SW480 (cell line): Measurements from ENCODE around the gene ZNF3.
"Not testable (repeated sequence)": the region's sequence is repeated elsewhere in the genome, so short reads cannot be mapped to it uniquely, and the experiment has no call there.

Experiments
- DNase-seq: peaks from one replicate; pipeline ENCODE4 v3.0.0-alpha.2; 2016; ENCODE audit warnings: low spot score

ZNF3 gene

GRCh38 chr7:100081535-100082102, at the start of gene ZNF3:
Gene ZNF3, minus strand, starts transcription at chr7:100081723. Its CDS starts 4,366 bp downstream, at chr7:100077357.
- DNase-seq, result peak; percentile 100

- DNase-seq, result peak; percentile 64
Observed at GRCh38 chr7:100130608-100131453, 49.3 kb upstream of the ZNF3 start.

DNA sequence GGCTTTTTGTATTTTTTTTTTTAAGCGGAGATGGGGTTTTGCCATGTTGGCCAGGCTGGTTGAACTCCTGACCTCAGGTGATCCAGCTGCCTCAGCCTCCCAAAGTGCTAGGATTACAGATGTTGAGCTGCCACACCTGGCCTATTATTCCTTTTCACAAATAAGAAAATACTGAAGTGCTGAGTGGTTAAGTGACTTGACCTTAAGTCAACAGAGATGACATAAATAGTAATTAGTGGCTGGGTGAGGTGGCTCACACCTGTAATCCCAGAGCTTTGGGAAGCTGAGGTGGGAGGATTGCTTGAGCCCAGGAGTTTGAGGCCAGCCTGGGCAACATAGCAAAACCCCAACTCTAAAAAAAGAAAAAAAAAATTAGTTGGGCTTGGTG, 48.7 kb upstream of the ZNF3 start:
- DNase-seq, result not testable (repeated sequence)

DNA sequence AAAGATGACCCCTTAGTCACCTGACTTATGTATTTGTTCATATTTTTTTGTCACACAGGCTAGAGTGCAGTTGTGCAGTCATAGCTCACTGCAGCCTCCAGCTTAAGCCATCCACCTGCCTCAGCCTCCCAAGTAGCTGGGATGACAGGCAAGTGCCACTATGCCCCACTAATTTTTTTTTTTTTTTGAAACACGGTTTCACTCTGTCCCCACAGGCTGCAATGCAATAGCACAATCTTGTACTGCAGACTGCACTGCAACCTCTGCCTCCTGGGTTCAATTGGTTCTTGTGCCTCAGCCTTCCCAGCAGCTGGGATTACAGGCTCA, 47.1 kb upstream of the ZNF3 start:
- DNase-seq, result no peak

DNA sequence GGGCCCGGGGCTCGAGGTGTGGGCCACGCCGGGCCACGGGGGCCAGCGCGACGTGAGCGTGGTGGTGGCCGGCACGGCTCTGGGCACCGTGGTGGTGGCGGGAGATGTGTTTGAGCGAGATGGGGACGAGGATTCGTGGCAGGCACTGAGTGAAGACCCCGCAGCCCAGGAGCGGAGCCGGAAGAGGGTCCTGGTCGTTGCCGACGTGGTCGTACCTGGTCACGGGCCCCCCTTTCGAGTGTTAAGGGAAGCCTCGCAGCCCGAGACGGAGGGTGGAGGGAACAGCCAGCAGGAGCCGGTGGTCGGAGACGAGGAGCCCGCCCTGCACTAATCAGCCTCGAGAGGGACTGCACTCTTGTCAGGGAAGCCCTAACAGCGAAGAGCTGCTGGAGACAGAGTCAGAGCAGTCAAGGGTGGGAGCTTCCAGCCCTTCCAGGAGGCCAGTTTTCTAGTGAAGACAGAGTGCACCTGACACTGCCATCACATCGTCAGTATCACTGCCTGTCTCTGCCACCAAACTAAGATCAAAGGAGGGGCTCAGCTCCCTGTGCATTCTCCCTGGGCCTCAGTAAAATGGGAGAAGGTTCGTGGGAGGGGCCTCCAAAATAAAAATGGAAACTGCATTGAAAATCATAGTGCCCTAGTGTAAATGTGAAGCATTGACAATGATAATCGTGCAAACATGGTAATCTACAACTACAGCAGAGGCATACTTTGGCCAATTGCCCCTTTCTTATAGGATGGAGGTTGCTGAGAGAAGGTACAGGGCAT, 46.5 kb upstream of the ZNF3 start:
- peak; percentile 57 for DNase-seq

DNA sequence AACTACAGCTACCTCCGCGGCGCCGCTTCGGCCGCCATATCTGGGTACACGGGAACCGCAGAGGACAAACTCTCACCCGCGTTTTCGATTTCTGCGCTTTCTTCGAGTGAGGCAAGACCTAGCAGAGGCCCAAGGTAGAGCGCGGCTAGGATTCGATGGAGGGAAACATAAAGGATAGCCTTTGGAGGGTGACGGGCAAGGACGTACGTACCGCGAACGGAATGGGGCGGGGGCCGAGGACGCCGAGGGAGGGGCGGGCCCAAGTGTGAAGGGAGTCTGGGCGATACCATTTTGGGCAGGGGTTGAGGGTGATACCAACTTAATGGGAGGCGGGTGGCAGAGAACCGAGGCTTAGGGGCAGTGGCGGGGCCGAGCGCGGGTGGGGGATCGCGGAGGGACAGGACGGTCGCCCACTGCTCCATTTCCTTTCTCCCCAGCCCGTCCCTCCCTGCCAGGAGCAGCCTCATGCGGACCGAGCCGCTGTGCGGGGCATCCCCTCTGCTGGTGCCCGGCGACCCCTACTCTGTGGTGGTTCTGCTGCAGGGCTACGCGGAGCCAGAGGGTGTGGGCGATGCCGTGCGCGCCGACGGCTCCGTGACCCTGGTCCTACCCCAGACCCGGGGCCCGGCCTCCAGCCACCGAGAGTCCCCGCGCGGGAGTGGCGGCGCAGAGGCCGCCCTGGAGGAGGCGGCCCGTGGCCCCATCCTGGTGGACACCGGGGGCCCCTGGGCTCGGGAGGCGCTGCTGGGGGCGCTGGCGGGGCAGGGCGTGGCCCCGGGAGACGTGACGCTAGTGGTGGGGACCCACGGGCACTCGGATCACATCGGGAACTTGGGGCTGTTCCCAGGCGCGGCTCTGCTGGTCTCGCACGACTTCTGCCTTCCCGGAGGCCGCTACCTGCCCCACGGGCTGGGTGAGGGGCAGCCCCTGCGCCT, 45.7 kb upstream of the ZNF3 start, which contains the start of gene MBLAC1:
Gene MBLAC1 (plus strand): TSS at position 37 of the 935 bp plus-strand sequence. CDS start 429 bp downstream, at position 466.
- peak; percentile 98 for DNase-seq

GRCh38 chr7:100126239-100126930, 44.9 kb upstream of the ZNF3 start:
- no peak for DNase-seq

GRCh38 chr7:100124301-100125230, 43.0 kb upstream of the ZNF3 start:
- DNase-seq, result no peak

DNA sequence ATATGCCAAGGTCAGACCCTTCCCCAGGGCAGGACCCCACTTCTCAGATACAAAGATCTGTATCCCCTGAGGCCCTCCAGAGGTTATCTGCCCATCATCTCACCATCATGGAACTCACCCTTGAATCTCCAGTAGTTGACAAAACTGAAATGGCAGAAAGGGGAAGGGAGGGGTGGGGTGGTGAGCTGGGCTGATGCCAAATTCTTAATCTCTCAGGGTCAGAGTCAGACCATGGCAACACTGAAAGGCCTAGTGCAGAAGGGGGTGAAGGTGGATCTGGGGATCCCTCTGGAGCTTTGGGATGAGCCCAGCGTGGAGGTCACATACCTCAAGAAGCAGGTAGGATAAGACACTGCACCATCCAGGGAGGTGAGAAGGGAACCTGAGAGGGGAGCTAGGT, 41.0 kb upstream of the ZNF3 start:
- DNase-seq, result no peak

GRCh38 chr7:100122067-100122466, 40.5 kb upstream of the ZNF3 start:
- DNase-seq, result no peak

GRCh38 chr7:100120733-100121036, 39.2 kb upstream of the ZNF3 start:
- no peak for DNase-seq

- peak; percentile 91 for DNase-seq
Observed at GRCh38 chr7:100119970-100120732, 38.6 kb upstream of the ZNF3 start.

DNA sequence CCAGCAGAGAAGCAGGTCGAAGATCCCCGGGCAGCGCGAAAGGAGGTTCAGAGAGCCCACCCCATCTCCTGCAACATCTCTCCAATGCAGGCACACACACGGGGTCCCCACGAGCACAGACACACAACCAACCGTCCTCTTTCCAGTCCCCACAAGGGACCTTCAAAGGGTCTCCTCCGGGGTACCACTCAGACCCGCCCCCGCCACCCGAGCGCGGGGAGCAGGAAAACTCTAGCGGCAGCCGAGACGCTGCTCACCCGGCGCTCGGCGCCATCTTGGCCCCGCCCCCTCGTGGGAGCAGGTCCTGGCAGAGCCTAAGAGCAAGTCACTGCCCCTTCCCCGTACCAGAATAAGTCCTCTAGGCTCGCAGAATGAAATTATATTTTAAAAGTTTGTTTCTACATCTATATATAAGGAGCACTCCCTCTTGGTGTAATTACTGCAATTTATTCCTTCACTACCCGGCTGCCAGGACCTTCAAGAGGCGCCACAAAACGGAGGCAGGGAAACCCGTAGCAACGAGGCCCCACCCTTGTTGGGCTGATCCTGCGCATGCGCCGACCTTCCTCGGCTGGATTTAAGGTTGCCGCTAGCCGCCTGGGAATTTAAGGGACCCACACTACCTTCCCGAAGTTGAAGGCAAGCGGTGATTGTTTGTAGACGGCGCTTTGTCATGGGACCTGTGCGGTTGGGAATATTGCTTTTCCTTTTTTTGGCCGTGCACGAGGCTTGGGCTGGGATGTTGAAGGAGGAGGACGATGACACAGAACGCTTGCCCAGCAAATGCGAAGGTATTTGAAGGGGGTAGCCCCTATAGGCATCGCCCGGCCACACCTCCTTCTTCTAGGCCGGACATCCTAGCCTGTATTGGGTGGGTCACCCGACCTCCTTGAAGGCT, 37.8 kb upstream of the ZNF3 start, which contains the start of the genes CNPY4 and TAF6:
Gene CNPY4 (plus strand): TSS at position 563 of the 898 bp plus-strand sequence. CDS start 111 bp downstream, at position 674.
Gene TAF6 (minus strand): TSS at position 287 of the 898 bp plus-strand sequence. CDS start 5,149 bp downstream, outside the sequence.
- peak; percentile 99 for DNase-seq

DNA sequence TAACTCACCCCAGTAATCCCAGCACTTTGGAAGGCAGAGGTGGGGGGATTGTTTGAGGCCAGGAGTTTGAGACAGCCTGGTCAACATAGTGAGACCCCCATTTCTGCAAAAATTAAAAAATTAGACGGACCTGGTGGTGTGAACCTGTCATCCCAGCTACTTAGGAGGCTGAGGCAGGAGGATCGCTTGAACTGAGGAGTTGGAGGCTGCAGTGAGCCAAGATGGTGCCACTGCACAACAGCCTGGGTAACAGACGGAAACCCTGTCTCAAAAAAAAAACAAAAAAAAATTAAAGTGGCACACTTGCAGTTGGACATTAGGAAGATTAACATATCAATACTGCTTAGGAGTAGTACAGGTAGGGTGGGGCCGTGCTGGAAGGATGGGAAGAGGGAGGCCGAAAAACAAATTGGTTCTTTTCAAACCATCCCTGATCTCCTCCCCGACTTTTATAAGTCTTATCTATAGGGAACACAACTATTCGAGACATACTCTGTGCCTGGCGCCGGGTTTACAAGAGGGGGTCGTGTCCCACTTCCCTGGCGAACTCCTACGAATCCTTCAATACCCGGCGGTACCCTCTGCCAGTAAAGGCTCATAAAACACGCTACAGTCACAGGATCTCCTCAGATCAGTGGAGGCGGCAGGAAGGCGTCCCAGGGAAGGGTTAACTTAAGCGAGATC, 37.0 kb upstream of the ZNF3 start:
- DNase-seq, result peak; percentile 75

DNA sequence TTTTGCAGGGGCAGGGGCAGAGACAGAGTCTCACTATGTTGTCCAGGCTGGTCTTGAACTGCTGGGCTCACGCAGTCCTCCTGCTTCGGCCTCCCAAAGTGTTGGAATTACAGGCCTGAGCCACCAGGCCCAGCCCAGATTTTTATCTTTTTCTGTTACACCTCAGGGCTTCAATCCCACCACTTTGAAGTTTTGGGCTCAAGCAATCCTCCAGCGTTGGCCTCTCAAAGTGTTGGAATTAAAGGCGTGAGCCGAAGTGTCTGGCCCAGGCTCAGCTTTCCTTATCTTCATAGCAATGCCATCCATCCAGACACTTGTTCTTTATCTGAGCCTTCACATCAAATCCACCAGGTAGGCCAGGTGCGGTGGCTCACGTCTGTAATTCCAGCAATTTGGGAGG, 33.5 kb upstream of the ZNF3 start:
- DNase-seq, result no peak

GRCh38 chr7:100111914-100112313, 30.4 kb upstream of the ZNF3 start:
- DNase-seq, result no peak

DNA sequence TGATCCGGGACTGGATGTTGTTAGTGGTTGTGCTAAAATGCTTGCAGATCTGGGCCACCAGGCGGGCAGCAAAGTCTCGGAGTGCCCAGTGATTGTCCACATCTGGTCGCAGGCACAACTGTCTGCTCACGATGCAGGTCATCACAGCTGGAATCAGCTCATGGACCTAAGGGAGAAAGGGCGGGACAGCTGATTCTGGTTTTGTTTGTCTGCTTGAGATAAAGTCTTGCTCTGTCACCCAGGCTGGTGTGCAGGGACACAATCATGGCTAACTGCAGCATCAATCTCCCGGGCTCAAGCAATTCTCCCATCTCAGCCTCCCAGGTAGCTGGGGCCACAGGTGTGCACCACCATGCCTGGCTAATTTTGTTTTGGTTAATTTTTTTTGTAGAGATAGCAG, 29.6 kb upstream of the ZNF3 start:
- DNase-seq, result no peak
